Gastroesophageal sphincter (tissue), 4 donors: ENCODE measurements around the gene KDM5B. TPM values are rescaled to one million over a fixed set of nuclear protein-coding genes. Genes with fewer than 3 reads are reported as not detected.

Experiments used
- ATAC-seq: fragments of 150-250 bp; one replicate; pipeline ENCODE4 v1.9.1; 2016; ENCODE audit warnings: mild to moderate bottlenecking, moderate library complexity
- H3K27ac ChIP-seq, 4 donors: fragments of 200-600 bp; sonication (generic) in 3 of 4; 1 replicate in 3 of 4; 2 replicates in 1 of 4; pipeline ENCODE4 v1.5.1; 2016 to 2019
- H3K27me3 ChIP-seq: fragments of 200-600 bp; sonication (generic); one replicate; pipeline ENCODE4 v1.5.1; 2019
- H3K36me3 ChIP-seq, 2 donors: fragments of 200-600 bp; sonication (generic); one replicate each; pipeline ENCODE4 v1.5.1; 2019; ENCODE audit warnings: control low read depth in 1 of 2
- H3K4me1 ChIP-seq, 3 donors: fragments of 200-600 bp; sonication (generic); 1 replicate in 2 of 3; 2 replicates in 1 of 3; pipeline ENCODE4 v1.5.1; 2016 to 2019; ENCODE audit warnings: control low read depth in 2 of 3
- H3K4me3 ChIP-seq, 2 donors: fragments of 200-600 bp; sonication (generic); one replicate each; pipeline ENCODE4 v1.5.1; 2019; ENCODE audit warnings: mild to moderate bottlenecking in 1 of 2, moderate library complexity in 1 of 2
- H3K9me3 ChIP-seq, 3 donors: fragments of 200-600 bp; sonication (generic); one replicate each; pipeline ENCODE4 v1.5.1; 2017 to 2019; ENCODE audit warnings: control low read depth in 2 of 3
- CTCF ChIP-seq, 4 experiments: fragments of 200-600 bp in 2 of 4; fragments of 450-650 bp in 2 of 4; sonication (generic) in 1 of 4; IDR thresholded peaks; one replicate each; pipeline ENCODE4 v1.5.1; 2017 to 2019; ENCODE audit warnings: antibody characterized with exemption in 4 of 4, mild to moderate bottlenecking in 2 of 4, moderate library complexity in 2 of 4
- EP300 ChIP-seq: sonication (generic); formaldehyde crosslinking; IDR thresholded peaks from one replicate; pipeline ENCODE4 v1.6.1; 2017; ENCODE audit warnings: antibody characterized with exemption, mild to moderate bottlenecking
- POLR2A ChIP-seq, 2 donors: fragments of 450-650 bp; IDR thresholded peaks; one replicate each; pipeline ENCODE4 v1.6.1; 2017; ENCODE audit warnings: antibody characterized with exemption in 2 of 2, mild to moderate bottlenecking in 2 of 2, moderate library complexity in 1 of 2
- POLR2AphosphoS5 ChIP-seq: sonication (generic); formaldehyde crosslinking; IDR thresholded peaks from one replicate; pipeline ENCODE4 v1.6.1; 2017; ENCODE audit warnings: antibody characterized with exemption
- WGBS, 2 donors: methylation state at CpG; one replicate each; pipeline ENCODE4 v1.1.5; 2018; ENCODE audit warnings: low coverage in 1 of 2; 5-methylcytosine and 5-hydroxymethylcytosine counted together
- small RNA-seq, 4 donors: library from RNA; depleted of rRNA; stranded (forward); fragments of <200 nt; gene quantifications; one replicate each; pipeline ENCODE3, GENCODE V24; 2016
- total RNA-seq, 4 donors: library from RNA; depleted of rRNA; stranded (reverse); fragments of >200 nt; gene quantifications; one replicate each; pipeline ENCODE4 v1.1.0, GENCODE V29; 2016

KDM5B gene
- total RNA-seq, 4 donors from 2014 or later: 29.2 to 41.4 (median 34.8) TPM

- Histone ChIP-seq H3K27me3 (peaks cover 63% of the 10 kb centered on the region), H3K27ac (no peak overlapping the region), H3K36me3 (no peaks in the 10 kb centered on the region), H3K9me3 (peaks cover 0 to 9% (median 0%) of the 10 kb centered on the region in 3 donors), H3K4me1 (no peaks in the 10 kb centered on the region), H3K4me3 (no peak overlapping the region)
- 88% methylated on average over 1 of the region's 2 CpGs; no CpG with 5 or more reads in 1 of the 2 donors for WGBS, 2 donors
- TF ChIP-seq CTCF (IDR thresholded peaks at IDR 0.05) (no peak), POLR2A (IDR thresholded peaks at IDR 0.05) (no peak), POLR2AphosphoS5 (no peak), EP300 (no peak)
- ATAC-seq: no peak
Measured at GRCh38 chr1:202680586-202681352, 127.5 kb downstream of the KDM5B start.

GRCh38 chr1:202679406-202680177 is 128.6 kb downstream of the KDM5B start:
- no peak overlapping the region for H3K4me3 ChIP-seq

GRCh38 chr1:202677433-202677832 is 130.8 kb downstream of the KDM5B start:
- no peaks in the 10 kb centered on the region for H3K4me1 ChIP-seq
- 71 to 100% methylated on average over 1 to 2 of the region's 2 CpGs for WGBS, 2 donors
- no peaks in the 10 kb centered on the region for H3K36me3 ChIP-seq
- ATAC-seq: no peak
- peaks cover 0 to 9% (median 0%) of the 10 kb centered on the region in 3 donors for H3K9me3 ChIP-seq
- no peak overlapping the region for H3K27ac ChIP-seq
- TF ChIP-seq POLR2AphosphoS5: no peak
- TF ChIP-seq EP300: no peak
- no peak for TF ChIP-seq POLR2A (IDR thresholded peaks at IDR 0.05)
- TF ChIP-seq CTCF (IDR thresholded peaks at IDR 0.05): no peak
- no peak overlapping the region for H3K4me3 ChIP-seq
- H3K27me3 ChIP-seq: peaks cover 43% of the 10 kb centered on the region

More at GRCh38 chr1:202679406-202680177, 128.6 kb downstream of the KDM5B start:
- no peak for ATAC-seq
- Histone ChIP-seq H3K4me1 (no peaks in the 10 kb centered on the region), H3K36me3 (no peaks in the 10 kb centered on the region), H3K9me3 (peaks cover 0 to 9% (median 0%) of the 10 kb centered on the region in 3 donors), H3K27me3 (peaks cover 57% of the 10 kb centered on the region), H3K27ac (no peak overlapping the region)
- TF ChIP-seq POLR2A (IDR thresholded peaks at IDR 0.05): no peak
- TF ChIP-seq POLR2AphosphoS5: no peak
- TF ChIP-seq CTCF (IDR thresholded peaks at IDR 0.05): no peak
- TF ChIP-seq EP300: no peak
- 62 to 63% methylated on average over 4 of the region's 4 CpGs for WGBS, 2 donors

Small RNA genes lying within 50 kb of the gene (small RNA-seq; reads per million reads assigned to genes)
- gene AC098934.3: 0 reads per million in 4 donors

Other genes with a start within 250 kb of the KDM5B start
- gene SYT2, start 98.0 kb downstream of the KDM5B start, total RNA-seq: under 1 TPM in 2 of 4 donors, not detected in 2; 0.23 to 0.59 TPM
- not detected for gene PCAT6, start 2.5 kb upstream of the KDM5B start, total RNA-seq
- gene RABIF, start 80.7 kb upstream of the KDM5B start, total RNA-seq: 1 to 10 TPM; 4.7 to 7.3 (median 6.1) TPM
- 10 to 100 TPM; 14.1 to 23.0 (median 21.5) TPM for gene KLHL12, start 118.8 kb upstream of the KDM5B start, total RNA-seq
- 10 to 100 TPM; 62.2 to 91.6 (median 68.7) TPM for gene ADIPOR1, start 149.9 kb upstream of the KDM5B start, total RNA-seq
- gene CYB5R1, start 158.8 kb upstream of the KDM5B start, total RNA-seq: 10 to 100 TPM; 37.3 to 51.0 (median 41.2) TPM
- gene TMEM183A, start 199.0 kb upstream of the KDM5B start, total RNA-seq: 100 to 1,000 TPM in 1 of 4 donors, 10 to 100 TPM in 3; 79.3 to 119 (median 90.0) TPM
- gene PPFIA4, start 218.1 kb upstream of the KDM5B start, total RNA-seq: 10 to 100 TPM in 1 of 4 donors, 1 to 10 TPM in 2, under 1 TPM in 1; 0.81 to 10.5 (median 1.7) TPM